HEK293T (cell line): ENCODE data around the gene QSOX2.

Experiments used
- ARNT ChIP-seq: fragments of 450-650 bp; IDR thresholded peaks from 2 replicates; pipeline ENCODE4 v1.6.1; 2017; ENCODE audit warnings: mild to moderate bottlenecking
- BHLHE40 ChIP-seq: fragments of 450-650 bp; IDR thresholded peaks from 2 replicates; pipeline ENCODE4 v1.6.1; 2016; ENCODE audit warnings: mild to moderate bottlenecking, moderate library complexity, borderline replicate concordance
- CTBP1 ChIP-seq: fragments of 450-650 bp; IDR thresholded peaks from 2 replicates; pipeline ENCODE4 v1.6.1; 2016; ENCODE audit warnings: borderline replicate concordance
- FOXA1 ChIP-seq: fragments of 450-650 bp; IDR thresholded peaks from 2 replicates; pipeline ENCODE4 v1.6.1; 2016; ENCODE audit warnings: mild to moderate bottlenecking
- FOXK2 ChIP-seq: fragments of 450-650 bp; IDR thresholded peaks from 2 replicates; pipeline ENCODE4 v1.6.1; 2016; ENCODE audit warnings: mild to moderate bottlenecking
- FOXM1 ChIP-seq: fragments of 450-650 bp; IDR thresholded peaks from 2 replicates; pipeline ENCODE4 v1.6.1; 2017; ENCODE audit warnings: mild to moderate bottlenecking, borderline replicate concordance
- HDGF ChIP-seq: fragments of 450-650 bp; IDR thresholded peaks from 2 replicates; pipeline ENCODE4 v1.6.1; 2017; ENCODE audit warnings: antibody characterized with exemption, borderline replicate concordance
- NFRKB ChIP-seq: fragments of 450-650 bp; IDR thresholded peaks from 2 replicates; pipeline ENCODE4 v1.6.1; 2016; ENCODE audit warnings: mild to moderate bottlenecking, moderate library complexity
- SP1 ChIP-seq: fragments of 450-650 bp; IDR thresholded peaks from 2 replicates; pipeline ENCODE4 v1.6.1; 2017
- SUZ12 ChIP-seq: fragments of 450-650 bp; IDR thresholded peaks from 2 replicates; pipeline ENCODE4 v1.6.1; 2016; ENCODE audit warnings: mild to moderate bottlenecking
- TARDBP ChIP-seq: fragments of 450-650 bp; IDR thresholded peaks from 2 replicates; pipeline ENCODE4 v1.6.1; 2016
- ZNF384 ChIP-seq: fragments of 450-650 bp; IDR thresholded peaks from 2 replicates; pipeline ENCODE4 v1.6.1; 2016
- TF ChIP-seq, protein P1 (sequence below): fragments of 450-650 bp; IDR thresholded peaks from 2 replicates; pipeline ENCODE4 v1.6.1; 2016

DNA sequence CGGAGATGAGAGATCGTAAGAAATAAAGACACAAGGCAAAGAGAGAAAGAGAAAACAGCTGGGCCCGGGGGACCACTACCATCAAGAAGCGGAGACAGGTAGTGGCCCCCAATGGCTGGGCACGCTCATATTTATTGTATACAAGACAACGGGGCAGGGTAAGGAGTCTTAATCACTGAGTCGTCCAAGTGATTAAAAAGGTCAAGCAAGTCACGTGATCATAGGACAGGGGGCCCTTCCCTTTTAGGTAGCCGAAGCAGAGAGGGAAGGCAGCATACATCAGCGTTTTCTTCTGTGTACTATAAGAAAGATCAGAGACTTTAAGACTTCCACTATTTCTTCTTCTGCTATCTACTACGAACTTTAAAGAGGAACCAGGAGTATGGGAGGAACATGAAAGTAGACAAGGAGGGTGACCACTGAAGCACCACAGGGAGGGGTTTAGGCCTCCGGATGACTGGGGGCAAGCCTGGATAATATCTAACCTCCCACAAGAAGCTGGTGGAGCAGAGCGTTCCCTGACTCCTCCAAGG, 24.6 kb upstream of the QSOX2 start:
- TF ChIP-seq FOXM1: no peak
- TF ChIP-seq ARNT: no peak
- no peak for TF ChIP-seq TARDBP
- TF ChIP-seq NFRKB: no peak
- TF ChIP-seq FOXA1: no peak
- no peak for TF ChIP-seq SP1
- no peak for TF ChIP-seq CTBP1
- TF ChIP-seq BHLHE40: no peak
- TF ChIP-seq, protein P1, sequence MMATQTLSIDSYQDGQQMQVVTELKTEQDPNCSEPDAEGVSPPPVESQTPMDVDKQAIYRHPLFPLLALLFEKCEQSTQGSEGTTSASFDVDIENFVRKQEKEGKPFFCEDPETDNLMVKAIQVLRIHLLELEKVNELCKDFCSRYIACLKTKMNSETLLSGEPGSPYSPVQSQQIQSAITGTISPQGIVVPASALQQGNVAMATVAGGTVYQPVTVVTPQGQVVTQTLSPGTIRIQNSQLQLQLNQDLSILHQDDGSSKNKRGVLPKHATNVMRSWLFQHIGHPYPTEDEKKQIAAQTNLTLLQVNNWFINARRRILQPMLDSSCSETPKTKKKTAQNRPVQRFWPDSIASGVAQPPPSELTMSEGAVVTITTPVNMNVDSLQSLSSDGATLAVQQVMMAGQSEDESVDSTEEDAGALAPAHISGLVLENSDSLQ: no peak
- TF ChIP-seq SUZ12: no peak
- no peak for TF ChIP-seq ZNF384
- TF ChIP-seq FOXK2: no peak
- no peak for TF ChIP-seq HDGF
